ENCODE results near the gene CACNG6. TPM values are rescaled to one million over a fixed set of nuclear protein-coding genes. Genes with fewer than 3 reads are reported as not detected.

Gene CACNG6
- total and polyA plus RNA-seq, 2 of the 13 experiments (the other 11 are each of a cell fraction or from before 2014, with no cell fraction given), result not detected

- TF ChIP-seq PPARG (CRISPR knock-in tag; conservative IDR thresholded peaks at IDR 0.05) (no peak), ZNF792 (CRISPR knock-in tag; IDR thresholded peaks at IDR 0.05) (no peak), SKIL (CRISPR knock-in tag; IDR thresholded peaks at IDR 0.05; ENCODE audit: borderline replicate concordance) (no peak), ZNF230 (CRISPR knock-in tag; IDR thresholded peaks at IDR 0.05) (no peak)
These were observed 23.6 kb downstream of the CACNG6 start (continued) for GRCh38 chr19:54014920-54015560.

- TF ChIP-seq FOXJ3 (CRISPR knock-in tag; IDR thresholded peaks at IDR 0.05; ENCODE audit: borderline replicate concordance) (no peak), ZNF138 (CRISPR knock-in tag; IDR thresholded peaks at IDR 0.05; ENCODE audit: low read depth) (no peak), EEA1 (CRISPR knock-in tag; IDR thresholded peaks at IDR 0.05; ENCODE audit: borderline replicate concordance) (no peak), HIC2 (CRISPR knock-in tag; IDR thresholded peaks at IDR 0.05; ENCODE audit: low read depth) (no peak), ERF (CRISPR knock-in tag; IDR thresholded peaks at IDR 0.05) (no peak), CEBPG (CRISPR knock-in tag; IDR thresholded peaks at IDR 0.05) (no peak), ZNF646 (CRISPR knock-in tag; IDR thresholded peaks at IDR 0.05) (no peak)
- in situ Hi-C loops (cut with HindIII; ENCODE audit: extremely low pct_ligation_motif_present, low pct_unique_long_range_greater_than_20kb), result no loop called here
These were observed 25.8 kb downstream of the CACNG6 start for GRCh38 chr19:54017261-54017660.

More at GRCh38 chr19:54017261-54017660, 25.8 kb downstream of the CACNG6 start:
- H2AFZ ChIP-seq (ENCODE audit: low read length), result no peak overlapping the region
- H3K4me1 ChIP-seq (ENCODE audit: insufficient read depth, low read length), result peaks cover 28% of the 10 kb centered on the region
- H3K9me3 ChIP-seq (ENCODE audit: low read length), result no peaks in the 10 kb centered on the region
- no peak overlapping the region for H3K4me3 ChIP-seq (replicated peaks in 1 of 3; ENCODE audit: insufficient read depth in 1 of 3, low read depth in 2 of 3, low read length in 3 of 3)
- no peaks in the 10 kb centered on the region for H3K36me3 ChIP-seq (replicated peaks in 1 of 2; ENCODE audit: control insufficient read depth in 1 of 2, insufficient read depth in 2 of 2, low read length in 2 of 2)
- no peaks in the 10 kb centered on the region for H3K79me2 ChIP-seq (ENCODE audit: insufficient read depth, low read length)
- H3K27ac ChIP-seq (ENCODE audit: extremely low read length, insufficient read depth, low read length), result no peak overlapping the region
- no peaks in the 10 kb centered on the region for H4K20me1 ChIP-seq (ENCODE audit: insufficient read depth, low read length)
- H3K4me2 ChIP-seq (ENCODE audit: low read depth, low read length), result no peak overlapping the region
- peaks cover 3 to 24% of the 10 kb centered on the region in 2 experiments; a peak in 4 of 5 replicates for H3K27me3 ChIP-seq (ENCODE audit: control insufficient read depth in 1 of 2, insufficient read depth in 2 of 2, low read length in 2 of 2)
- POLR2A ChIA-PET, result no interaction called here
- FAIRE-seq (no peak), ATAC-seq (no peak), DNase-seq (ENCODE audit: low spot score) (no peak)
- no TSS peak for BruUV-seq (replicated peaks)
- H3K9ac ChIP-seq (ENCODE audit: insufficient read depth, low read depth, low read length), result no peak overlapping the region
- intact Hi-C loops (cut with micrococcal nuclease; ENCODE audit: unreplicated experiment), result no loop called here
- CTCF ChIA-PET (ENCODE audit: low intra/inter-chr PET ratio, low total read pairs), result no interaction called here
- 34% methylated on average over 4 of the region's 4 CpGs for WGBS (ENCODE audit: low lambda C conversion rate)

All from HepG2 (cell line).